ENCODE results near the gene ZNF618.

DNA sequence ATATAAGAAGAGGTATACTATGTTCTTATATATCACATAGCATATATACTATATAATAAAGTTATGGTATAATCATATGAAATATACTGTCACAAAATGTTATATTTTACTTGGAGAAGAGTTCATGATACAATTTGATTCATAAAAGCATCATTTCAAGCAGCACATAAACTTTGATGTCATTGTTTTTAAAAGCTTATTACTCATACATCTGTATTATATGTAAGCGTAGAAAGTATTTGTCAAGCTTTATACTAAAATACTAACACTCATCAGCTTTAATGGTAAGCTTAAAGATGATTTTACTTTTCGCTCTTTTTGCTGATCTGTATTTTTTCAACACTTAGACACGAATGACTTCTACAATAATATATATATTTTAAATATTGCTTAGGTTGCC, 34.0 kb upstream of the ZNF618 start:
- TF ChIP-seq EZH2 (IDR thresholded peaks at IDR 0.05; ENCODE audit: borderline replicate concordance, low read depth, low read length, poor library complexity, severe bottlenecking): no peak
- TF ChIP-seq, protein P1, sequence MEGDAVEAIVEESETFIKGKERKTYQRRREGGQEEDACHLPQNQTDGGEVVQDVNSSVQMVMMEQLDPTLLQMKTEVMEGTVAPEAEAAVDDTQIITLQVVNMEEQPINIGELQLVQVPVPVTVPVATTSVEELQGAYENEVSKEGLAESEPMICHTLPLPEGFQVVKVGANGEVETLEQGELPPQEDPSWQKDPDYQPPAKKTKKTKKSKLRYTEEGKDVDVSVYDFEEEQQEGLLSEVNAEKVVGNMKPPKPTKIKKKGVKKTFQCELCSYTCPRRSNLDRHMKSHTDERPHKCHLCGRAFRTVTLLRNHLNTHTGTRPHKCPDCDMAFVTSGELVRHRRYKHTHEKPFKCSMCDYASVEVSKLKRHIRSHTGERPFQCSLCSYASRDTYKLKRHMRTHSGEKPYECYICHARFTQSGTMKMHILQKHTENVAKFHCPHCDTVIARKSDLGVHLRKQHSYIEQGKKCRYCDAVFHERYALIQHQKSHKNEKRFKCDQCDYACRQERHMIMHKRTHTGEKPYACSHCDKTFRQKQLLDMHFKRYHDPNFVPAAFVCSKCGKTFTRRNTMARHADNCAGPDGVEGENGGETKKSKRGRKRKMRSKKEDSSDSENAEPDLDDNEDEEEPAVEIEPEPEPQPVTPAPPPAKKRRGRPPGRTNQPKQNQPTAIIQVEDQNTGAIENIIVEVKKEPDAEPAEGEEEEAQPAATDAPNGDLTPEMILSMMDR (conservative IDR thresholded peaks at IDR 0.05; ENCODE audit: low read depth, low read length): no peak

Measured in A673 (cell line).